Effector CD4-positive, alpha-beta T cell (primary cell): ENCODE data around the gene HOXC5.
"Not testable (repeated sequence)": the region's sequence is repeated elsewhere in the genome, so short reads cannot be mapped to it uniquely, and the experiment has no call there.

ENCODE experiments used
- DNase-seq: peaks from one replicate; pipeline ENCODE4 v3.0.0-alpha.2; 2020

The HOXC5 gene

DNA sequence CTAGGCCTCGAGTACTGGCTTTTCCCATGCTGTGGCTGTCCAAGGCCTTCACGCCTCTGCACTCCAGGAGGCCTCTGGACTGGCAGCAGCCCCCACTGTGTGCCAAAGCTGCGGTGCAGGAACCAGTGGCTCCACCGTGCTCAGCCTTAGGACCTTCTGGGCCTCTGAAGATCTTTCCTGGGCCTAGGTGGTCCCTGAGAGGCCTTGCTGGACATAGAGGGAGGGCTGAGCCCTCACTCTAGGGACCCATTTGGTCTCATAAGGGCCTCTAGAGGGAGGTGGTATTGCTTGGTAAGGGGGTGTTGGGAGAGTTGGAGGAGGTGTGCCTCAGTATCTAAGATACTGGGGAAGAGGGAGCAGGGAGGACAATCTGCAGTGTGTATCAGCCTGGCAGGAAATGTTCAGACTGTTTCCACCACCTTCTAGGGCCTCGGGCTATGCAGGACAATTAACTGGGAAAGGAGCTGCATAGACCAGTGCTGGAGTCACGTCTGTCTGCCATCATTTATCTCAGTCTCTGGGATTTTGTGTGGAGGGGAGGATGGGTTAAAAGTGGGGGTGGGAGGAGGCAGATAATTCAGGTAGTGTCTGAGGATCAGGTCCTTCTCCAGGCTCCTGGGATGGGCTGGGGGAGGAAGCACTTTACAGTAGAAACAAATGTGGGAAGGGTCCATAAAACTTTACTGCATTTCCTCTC lies 2.9 kb downstream of the HOXC5 start:
- no peak for DNase-seq

DNA sequence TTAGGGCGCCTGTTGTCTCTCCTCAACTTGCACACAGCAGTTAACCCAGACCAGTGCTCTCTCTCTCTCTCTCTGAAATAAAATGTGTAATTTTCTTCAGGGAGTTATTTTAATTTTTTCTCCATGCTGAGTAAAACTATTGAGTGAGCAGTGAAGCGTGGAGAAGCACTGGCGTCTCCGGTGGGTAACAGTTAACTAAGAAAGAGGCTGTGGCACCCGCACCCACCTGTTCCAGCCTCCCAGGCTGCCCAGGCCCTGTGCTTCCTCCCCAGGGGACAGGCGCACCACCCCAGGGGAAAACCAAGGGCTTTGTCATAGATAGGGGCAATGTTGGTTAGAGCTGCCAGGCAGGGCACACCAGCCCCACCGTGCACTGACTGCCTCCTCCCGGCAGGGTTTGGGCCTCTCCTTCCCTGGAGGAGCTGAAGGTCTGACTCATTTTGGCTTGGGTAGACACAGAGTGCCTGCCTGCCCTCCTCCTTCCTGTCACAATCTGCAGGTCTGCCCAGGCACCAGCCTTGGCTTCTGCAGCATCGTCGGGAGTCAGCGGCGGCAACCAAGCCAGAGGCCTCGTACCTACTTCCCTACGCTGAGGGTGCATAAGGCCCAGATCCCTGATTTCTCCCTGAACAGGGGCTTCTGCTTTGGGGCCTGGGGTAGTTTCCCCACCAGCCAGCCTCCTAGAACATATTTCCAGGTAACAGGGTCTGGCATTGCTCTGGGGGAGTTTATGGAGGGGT lies 3.9 kb downstream of the HOXC5 start:
- DNase-seq, result no peak

DNA sequence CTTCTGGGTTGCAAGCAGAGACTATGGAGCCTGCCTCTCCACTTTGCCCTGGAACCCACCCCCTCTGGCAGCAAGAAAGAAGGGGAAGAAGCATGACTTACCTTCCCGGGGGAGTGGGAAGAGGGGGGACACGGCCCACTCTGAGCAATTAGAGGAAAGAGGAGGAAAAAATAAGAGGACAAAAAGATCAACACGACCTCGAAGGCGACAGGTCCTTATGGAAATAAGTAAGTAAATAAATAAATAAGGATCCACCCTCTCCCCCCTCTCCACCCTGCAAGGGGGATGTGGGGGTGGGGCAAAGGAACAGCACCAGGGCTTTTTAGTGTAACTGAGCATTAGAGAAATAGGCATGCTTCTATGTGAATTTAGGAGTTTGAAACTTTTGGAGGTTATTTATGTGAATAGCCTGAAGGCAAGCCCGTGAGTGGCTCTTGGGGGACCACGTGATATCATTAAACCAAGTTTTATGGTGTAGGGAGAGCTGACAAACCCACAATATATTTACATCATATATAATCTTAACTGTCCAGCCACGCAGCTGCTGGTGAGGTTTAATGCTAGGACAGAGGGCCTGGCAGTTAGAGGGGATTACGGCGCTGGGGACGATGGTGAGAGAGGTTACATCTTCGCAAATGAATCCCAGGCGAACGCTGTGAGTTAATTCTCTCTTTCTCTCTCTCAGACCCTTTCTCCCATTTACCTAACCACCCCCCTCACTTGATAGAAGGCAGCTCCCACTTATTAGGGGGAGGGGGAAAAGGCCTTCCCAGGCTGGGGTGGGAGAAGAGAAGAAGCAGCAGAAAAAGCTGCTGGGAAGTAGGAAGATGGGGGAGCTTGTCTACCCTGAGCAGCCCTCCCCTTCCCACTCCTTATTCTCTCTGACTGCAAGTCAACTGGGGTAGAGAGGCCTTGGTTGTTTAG lies 4.8 kb downstream of the HOXC5 start:
- no peak for DNase-seq

DNA sequence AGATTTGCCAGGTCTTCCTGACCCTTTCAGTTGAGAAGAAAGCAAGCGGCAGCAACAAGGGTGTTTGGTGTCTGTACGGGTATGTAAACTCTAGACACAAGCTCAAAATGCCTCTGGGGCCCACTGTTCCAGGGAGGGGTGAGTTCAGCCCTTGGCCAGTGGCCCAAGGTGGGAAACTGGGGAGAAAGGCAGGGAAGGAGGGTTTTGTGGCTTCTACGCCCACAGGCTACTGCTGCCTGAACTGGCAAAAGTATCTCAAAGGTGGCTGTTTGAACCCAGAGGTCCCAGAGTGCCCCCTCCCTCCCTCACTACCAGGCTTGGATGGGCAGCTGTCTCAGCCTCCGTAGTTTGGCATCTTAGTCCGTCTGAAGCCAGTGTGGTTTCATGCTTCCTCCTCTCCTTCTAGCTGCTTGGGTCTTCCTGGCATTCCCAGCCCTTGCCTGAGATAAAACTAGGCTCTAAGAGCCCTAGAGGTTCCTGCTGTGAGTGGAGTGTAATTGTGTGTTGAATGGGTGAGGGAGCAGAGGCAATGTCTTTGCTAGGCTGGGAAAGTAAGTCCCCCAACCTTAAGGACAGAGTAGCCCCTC lies 5.5 kb downstream of the HOXC5 start:
- DNase-seq, result no peak

DNA sequence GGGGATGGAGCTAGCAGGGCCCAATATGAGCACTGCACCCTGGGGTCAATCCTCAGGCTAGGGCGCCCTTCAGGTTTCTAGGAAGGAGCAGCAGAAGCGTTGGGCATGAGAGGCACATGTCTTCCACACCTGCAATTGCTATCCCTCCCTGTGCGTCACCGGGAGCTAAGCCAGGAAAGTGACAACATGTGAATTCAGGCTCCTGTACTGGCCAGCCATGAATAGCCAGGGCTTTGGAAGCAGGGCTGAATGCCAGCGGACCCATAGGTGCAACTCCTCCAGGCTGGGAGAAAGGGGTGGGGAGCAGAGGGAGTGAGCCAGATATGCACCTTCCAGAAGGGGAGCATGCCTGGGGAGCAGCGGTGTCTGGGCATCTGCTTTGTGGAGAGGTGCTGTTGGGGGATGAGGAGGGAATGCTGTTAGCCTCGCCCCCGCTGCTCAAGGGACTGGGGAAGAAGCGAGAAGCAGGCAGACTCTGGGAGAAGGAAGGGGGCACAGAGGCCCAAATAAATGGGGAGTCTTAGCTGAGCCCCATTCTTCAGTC lies 6.1 kb downstream of the HOXC5 start:
- no peak for DNase-seq

DNA sequence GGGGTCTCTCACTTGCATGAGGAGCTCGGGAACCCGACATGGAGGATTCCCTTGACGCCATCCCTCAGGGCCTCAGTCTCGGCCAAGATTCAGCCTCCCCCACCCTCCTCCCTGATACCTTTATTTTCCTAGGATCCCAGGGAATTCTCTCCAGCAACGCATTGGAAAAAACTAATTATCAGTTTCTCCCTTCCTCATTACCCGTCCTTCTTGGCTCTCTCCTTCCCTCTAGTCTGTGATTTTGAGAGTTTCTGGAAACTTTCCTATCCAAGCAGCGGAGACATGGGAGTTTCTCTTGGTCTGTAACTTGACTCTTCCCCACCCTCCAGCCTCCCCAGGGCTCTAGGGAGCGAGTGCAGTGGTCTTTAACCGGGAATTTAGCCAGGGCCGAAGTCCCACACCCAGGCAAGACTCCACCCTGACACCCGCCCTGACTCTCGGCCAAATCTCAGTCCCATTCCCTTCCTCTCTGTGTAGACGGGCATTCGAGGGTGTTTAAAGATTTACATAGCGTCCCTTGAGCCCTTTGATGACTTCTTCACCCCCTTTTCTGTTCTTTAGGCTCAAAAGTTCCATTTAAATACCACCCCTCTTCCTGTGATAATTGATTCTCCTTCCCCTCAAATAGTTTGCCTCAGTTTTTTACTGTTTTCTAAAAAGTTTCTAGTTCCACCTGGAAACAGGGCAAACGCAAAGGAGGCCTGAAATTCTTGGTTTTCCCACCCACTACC lies 6.7 kb downstream of the HOXC5 start:
- no peak for DNase-seq

DNA sequence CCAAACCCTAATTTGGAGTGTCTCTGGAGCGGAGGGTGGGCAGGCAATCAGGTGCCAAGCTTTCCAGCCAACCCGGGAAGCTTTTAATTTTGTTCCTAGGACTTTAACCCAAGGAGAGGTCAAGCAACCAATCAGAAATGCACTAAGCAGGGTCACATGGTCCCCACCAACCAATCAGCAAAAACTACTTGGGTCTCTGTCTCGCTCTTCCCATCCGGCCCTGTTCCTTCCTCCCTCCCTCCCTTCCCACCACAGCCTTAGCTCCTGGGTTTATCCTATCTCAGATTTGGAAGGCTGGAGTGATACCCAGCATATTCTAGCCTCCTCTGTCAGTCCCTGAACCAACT lies 7.3 kb downstream of the HOXC5 start:
- no peak for DNase-seq

DNA sequence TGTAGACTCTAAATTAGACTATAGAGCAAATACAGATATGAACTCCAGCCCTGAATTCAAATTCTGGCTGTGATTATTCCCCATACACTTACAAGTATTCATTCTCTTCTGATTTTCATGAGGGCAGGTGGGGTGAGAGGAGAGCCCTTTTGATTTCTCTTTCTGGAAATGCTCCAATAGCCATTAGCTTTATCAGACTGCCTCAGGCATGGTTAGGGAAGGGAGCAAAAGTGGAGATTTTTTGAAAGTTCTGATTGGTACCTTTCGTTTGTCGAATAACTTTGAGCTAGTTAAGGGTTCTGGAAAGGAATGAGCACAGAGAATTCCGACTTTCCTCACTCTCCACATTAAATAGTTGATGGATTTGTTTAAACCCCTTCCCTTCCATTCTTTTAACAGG lies 7.8 kb downstream of the HOXC5 start:
- no peak for DNase-seq

DNA sequence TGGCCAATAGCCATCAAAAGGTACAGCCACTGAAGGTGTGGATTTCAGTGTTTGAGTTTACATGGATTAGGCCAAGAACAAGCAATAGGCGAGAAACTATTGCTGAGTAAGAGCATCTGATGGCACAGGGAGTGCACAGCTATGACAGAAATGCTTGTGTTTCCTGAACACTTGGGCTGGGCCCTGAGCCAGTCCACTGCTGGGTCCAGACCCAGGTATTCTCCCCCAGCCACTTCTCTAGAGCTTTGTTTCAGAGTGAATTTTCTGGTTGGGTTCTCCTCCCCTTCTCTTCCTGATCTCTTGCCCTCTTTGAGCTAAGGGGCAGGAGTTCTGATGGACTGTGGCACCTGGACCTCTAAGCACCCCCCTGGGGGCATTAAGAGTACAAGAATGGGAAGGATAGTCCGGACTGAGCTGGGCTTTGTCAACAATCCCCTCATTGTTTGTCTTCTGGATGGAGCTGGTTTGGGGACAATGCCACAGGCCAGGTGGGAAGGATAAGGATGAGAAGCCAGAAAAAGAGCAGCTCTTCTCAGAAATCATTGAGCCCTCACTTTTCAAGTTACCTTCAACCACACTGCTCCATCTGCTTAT lies 8.3 kb downstream of the HOXC5 start:
- DNase-seq, result no peak

DNA sequence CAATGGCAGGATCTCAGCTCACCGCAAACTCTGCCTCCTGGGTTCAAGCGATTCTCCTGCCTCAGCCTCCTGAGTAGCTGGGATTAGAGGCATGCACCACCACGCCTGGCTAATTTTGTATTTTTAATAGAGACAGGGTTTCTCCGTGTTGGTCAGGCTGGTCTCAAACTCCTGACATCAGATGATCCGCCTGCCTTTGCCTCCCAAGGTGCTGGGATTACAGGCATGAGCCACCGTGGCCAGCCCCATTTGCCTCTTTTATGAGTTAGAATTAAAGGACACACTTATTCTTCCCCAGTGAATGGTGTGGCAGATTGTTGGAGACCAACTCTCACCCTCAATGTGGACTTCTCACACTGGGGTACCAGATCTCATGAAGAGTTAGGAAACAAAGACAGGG lies 9.2 kb downstream of the HOXC5 start:
- not testable (repeated sequence) for DNase-seq

DNA sequence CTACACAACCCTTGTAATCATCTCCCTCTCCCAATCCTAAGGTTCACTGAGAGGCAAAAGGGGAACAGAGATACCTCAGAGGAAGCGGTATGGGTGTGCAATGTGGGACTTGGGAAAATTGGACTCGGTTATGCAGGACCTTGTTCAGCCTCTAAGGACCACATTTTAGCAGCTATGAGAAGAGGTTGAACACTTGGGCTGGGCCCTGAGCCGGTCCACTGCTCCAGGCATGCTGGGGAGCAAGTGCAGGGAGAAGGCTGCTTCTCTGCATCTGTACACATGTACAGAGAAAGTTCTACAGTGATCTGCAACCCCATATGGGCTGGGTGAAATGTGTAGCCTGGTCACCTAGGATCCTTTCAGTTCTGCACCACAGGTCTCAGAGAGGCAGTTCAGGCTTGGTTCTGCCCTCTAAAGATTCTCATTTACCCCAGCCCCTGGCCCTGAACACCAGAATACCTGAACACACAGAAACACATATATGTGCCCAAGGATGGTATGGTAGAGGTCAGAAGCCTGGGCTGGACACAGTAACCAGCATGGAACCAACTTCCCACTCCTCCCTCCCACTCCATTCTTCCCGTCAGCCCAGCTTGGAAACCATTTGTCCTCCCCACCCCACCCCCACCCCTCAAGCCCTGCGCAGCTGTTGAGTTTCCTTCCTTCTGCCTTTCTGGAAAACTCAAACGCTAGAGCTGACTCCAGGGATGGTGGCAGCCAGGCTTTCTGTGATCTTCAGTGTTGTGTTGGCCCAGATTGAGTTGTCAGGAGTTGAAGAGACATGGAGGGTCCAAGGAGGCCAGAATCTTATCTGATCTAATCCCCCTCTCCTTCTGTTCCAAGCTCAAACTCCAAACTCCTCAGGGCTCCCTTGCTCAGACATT lies 10.4 kb downstream of the HOXC5 start:
- DNase-seq, result no peak

DNA sequence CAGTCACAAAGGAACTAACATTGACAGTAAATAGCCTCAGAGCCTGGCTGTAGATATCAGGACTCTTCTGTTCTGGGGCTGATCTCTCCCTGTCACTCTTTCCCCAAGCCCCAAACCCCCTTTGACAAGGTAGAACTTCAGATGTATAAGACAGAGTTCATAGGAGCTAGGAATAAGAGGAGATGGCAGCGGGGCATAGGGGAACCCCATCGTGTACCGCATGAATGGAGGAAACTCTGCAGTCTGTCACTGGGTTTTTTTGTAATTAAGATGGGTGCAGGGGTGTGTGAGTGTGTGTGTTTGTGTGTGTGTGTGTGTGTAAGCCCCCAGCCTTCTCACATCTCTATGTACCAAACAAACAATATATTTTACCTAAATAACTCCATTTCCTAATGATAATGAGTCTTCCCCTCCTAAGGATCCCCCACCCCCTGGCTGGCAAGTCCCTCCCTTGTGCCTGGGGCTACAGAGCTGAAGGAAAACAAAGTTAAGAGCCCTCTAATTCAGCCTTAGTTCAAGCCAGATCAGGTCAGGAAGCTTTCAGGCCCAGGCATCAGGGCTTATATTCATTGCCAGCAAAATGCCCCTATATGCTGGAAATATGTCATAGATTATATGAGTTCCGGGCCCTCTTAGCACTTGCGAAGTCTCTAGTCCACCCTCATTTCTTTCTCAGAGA lies 11.7 kb downstream of the HOXC5 start:
- DNase-seq, result no peak

DNA sequence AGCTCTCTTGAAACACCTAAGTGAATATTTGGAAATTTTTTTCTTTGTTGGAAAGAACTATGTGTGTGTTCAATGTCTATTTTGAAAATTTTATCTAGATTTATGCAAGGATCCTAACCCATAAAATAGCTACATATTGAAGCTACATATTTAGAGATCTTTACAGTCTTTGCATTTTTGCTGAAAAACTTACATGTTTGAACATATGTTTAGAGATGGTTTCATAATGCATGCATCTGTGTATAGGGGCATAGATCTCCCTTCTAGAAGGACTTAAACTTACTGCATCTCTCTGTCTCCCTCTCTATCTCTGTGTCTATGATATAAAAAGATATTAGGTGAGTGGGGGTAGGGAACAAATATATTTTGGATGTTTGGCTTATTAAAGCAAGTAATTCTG lies 12.6 kb downstream of the HOXC5 start:
- DNase-seq, result no peak

DNA sequence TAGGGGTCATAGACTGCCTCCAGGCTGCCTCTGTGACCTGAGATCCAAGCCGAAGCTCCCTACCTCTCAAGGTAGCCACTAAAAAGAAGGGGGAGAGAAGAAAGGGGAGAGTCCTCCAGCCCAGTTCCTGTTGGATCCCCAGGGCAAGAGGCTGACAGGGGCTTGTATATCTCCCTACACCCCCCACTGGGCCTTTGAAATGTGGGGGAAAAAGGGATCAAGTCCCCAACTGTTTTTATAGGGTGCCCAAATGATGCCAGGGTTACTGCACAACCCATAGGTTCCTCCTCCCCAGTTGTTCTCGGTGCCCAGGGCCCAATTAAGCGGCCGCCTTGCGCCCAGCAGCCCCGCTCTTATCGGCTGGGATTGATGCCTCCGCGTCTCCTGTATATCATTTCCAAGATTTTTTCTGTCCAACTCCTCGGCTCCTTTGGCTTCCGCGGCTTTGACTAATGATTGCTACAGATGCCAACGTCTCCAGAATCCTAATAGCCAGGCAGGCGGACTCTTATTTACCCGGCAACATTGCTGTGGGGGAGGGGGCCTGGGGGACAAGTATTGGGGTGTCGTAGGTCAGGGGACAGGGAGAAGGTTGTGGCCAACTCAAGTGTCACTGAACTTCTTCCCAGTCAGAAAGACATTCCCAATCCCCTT lies 13.1 kb downstream of the HOXC5 start:
- DNase-seq, result no peak

DNA sequence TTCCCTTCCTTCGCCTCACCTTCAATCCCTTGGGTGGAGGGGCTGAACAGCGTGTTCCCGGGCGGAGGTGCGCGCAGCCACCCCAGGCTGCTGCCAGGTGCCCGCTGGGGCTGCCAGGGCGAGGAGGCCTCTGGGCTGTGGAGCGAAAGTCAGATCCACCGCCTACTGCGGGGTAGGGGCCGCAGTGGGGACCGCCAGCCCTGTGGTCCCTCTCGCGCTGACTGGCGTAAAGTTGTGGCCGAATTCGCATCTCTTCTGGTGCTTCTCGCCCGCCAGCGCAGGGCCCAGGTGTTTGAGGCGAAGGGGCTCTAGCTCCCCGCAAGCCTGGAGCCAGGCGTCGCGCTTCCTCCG lies 13.9 kb downstream of the HOXC5 start:
- no peak for DNase-seq

DNA sequence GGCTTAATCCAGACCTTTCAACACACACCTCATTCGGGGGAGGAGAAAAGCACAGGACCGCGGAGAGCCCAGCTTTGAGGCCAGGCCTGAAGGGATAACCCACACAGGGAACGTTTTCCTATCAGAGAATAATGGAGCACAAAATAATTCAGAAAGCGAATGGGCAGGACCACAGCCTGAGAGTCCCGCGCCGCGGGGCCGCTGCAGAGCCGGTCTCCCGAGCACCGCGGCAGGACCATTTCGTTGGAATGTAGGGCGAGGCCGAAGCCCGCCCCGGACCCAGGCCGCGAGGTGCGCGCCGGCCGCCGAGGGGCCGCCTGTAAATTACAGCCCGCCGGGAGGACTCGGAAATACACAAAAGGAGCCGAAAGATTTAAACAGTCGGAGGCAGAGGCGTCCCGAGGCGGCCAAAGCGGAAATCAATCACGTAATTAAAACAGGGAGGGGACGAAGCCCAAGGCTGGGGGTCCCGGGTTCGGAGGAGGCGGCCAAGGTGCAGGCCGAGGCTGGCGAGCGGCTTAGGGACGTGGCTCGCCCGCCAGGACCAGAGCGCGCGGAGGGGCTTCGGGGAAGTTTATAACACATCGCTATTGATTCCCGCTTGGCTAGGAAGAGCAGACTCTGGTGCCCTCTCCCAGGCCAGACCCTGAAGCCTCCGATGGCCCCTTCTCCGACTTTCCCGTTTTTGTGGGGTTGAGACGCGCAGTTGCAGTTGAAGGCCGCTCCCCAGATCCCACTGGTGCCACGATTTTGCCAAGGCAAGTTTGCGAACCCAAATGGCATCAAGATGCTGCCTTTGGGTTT lies 14.5 kb downstream of the HOXC5 start:
- DNase-seq, result no peak

DNA sequence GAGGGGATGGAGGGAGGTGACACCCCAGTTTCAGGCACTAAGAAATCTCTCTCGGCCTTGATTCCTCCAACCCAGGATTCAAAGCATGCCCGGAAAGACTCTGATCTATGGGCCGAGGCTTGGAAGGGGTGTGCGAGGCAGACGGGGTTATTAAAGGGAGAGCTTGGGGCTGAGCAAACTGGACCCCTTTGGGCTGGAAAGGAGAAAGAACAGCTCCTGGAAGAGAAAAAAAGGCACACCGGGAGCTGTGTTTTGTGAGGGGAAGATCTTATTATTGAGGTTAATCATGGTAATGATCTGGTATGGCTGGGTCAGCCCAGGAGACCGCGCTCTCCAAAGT lies 15.1 kb downstream of the HOXC5 start:
- DNase-seq, result no peak

DNA sequence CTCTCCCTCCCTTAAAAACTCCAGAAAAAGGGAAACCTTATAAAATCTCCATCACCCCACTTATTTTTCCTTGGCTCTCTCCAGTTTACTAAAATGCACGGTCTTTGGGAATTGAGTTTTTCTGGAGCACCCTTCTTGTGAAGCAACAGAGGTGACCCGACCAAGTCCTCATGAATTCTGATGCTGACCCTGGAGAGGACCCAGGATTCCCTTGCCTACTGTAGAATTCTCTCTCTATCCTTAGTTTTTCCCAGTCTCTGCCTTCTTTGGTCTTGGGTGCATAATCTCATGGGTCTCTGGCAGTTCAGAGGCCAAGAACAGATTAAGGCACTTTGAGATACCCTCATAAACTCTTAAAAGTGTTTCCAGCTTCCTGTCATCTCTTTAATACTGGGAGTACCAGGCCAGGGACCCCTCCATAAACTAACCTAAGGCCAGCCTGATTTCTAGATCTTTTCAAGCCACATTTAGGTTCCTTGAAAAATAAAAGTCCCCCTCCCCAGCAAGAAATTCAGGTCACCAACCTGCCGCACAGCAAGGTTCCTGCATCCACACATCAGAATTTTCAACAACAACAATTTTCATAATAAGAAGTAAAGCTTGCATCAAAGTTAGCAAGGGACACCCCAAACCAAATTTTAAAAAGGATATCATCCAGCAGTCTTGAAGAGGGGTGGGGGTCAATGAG lies 15.7 kb downstream of the HOXC5 start:
- no peak for DNase-seq
